ENCODE measurements around the gene TSPAN14. TPM values are rescaled to one million over a fixed set of nuclear protein-coding genes. Genes with fewer than 3 reads are reported as not detected.
"Not testable (repeated sequence)": the region's sequence is repeated elsewhere in the genome, so short reads cannot be mapped to it uniquely, and the experiment has no call there.

The TSPAN14 gene
- total RNA-seq, 3 donors from 2014 or later (not counting 1 experiment from before 2014, with no cell fraction given) = 126 to 180 (median 173) TPM

DNA sequence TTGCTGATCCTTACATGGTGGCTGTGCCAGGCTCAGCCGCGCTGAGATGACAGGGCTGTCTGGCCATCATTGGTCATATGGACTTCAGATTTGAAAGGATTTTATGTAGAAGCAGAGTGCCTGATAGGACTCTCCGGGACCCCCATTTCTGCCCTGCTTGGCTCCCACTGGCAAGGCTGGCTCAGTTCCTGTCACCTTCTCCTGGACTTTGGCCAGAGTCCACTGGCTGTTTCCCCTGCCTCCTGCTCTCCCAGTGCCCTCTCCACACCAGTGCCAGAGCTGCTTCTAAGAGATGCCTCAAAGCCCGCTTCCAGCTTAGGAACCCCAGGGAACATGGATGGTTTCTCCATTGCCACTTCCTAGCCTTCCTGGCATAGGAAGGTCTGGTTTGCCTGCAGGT lies 78.5 kb downstream of the TSPAN14 start:
- H3K9me3 Mint-ChIP-seq = no peaks in the 10 kb centered on the region
- Histone ChIP-seq H3K36me3 (ENCODE audit: control insufficient read depth, insufficient read depth, low read length) (no peaks in the 10 kb centered on the region), H3K9me3 (ENCODE audit: control insufficient read depth, insufficient read depth, low read length) (no peaks in the 10 kb centered on the region), H3K4me1 (ENCODE audit: control insufficient read depth, insufficient read depth, low read length) (peaks cover 44% of the 10 kb centered on the region), H3K27me3 (ENCODE audit: control insufficient read depth, insufficient read depth, low read length) (no peaks in the 10 kb centered on the region), H3K27ac (ENCODE audit: low read length) (no peak overlapping the region), H3K4me3 (ENCODE audit: low read length) (no peak overlapping the region)
- no peak for DNase-seq
- TF ChIP-seq, protein P1, sequence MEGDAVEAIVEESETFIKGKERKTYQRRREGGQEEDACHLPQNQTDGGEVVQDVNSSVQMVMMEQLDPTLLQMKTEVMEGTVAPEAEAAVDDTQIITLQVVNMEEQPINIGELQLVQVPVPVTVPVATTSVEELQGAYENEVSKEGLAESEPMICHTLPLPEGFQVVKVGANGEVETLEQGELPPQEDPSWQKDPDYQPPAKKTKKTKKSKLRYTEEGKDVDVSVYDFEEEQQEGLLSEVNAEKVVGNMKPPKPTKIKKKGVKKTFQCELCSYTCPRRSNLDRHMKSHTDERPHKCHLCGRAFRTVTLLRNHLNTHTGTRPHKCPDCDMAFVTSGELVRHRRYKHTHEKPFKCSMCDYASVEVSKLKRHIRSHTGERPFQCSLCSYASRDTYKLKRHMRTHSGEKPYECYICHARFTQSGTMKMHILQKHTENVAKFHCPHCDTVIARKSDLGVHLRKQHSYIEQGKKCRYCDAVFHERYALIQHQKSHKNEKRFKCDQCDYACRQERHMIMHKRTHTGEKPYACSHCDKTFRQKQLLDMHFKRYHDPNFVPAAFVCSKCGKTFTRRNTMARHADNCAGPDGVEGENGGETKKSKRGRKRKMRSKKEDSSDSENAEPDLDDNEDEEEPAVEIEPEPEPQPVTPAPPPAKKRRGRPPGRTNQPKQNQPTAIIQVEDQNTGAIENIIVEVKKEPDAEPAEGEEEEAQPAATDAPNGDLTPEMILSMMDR (IDR thresholded peaks at IDR 0.05) = no peak
- 98% methylated on average over 4 of the region's 4 CpGs for WGBS (ENCODE audit: insufficient coverage)
- intact Hi-C loops (cut with micrococcal nuclease) = no loop called here
- no peaks in the 10 kb centered on the region for H3K36me3 Mint-ChIP-seq
- no peak for ATAC-seq
- H3K27ac Mint-ChIP-seq = peak overlapping the region; percentile 21 to 24
- H3K27me3 Mint-ChIP-seq (ENCODE audit: low read depth in 2 of 2) = no peaks in the 10 kb centered on the region
- no peak overlapping the region for H3K4me3 Mint-ChIP-seq
- peaks cover 37 to 38% of the 10 kb centered on the region in 2 donors for H3K4me1 Mint-ChIP-seq

DNA sequence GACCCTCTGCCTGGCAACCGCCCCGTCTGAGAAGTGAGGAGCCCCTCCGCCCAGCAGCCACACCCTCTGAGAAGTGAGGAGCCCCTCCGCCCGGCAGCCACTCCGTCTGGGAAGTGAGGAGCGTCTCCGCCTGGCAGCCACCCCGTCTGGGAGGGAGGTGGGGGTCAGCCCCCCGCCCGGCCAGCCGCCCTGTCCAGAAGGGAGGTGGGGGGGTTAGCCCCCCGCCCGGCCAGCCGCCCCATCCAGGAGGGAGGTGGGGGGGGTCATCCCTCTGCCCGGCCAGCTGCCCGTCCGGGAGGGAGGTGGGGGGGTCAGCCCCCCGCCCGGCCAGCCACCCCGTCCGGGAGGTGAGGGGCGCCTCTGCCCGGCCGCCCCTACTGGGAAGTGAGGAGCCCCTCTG lies 79.9 kb downstream of the TSPAN14 start:
- H3K36me3 ChIP-seq (ENCODE audit: control insufficient read depth, insufficient read depth, low read length); H3K9me3 Mint-ChIP-seq; H3K9me3 ChIP-seq (ENCODE audit: control insufficient read depth, insufficient read depth, low read length); H3K27ac ChIP-seq (ENCODE audit: low read length); H3K36me3 Mint-ChIP-seq; ATAC-seq; H3K27me3 ChIP-seq (ENCODE audit: control insufficient read depth, insufficient read depth, low read length); H3K4me3 ChIP-seq (ENCODE audit: low read length); intact Hi-C loops (cut with micrococcal nuclease); H3K4me3 Mint-ChIP-seq; H3K27me3 Mint-ChIP-seq (ENCODE audit: low read depth in 2 of 2); DNase-seq; H3K27ac Mint-ChIP-seq: not testable (repeated sequence)
- WGBS (ENCODE audit: insufficient coverage) = no CpG with 5 or more reads among the region's 25 CpGs
- peaks cover 34 to 36% of the 10 kb centered on the region in 2 donors for H3K4me1 Mint-ChIP-seq
- H3K4me1 ChIP-seq (ENCODE audit: control insufficient read depth, insufficient read depth, low read length) = peaks cover 30% of the 10 kb centered on the region

DNA sequence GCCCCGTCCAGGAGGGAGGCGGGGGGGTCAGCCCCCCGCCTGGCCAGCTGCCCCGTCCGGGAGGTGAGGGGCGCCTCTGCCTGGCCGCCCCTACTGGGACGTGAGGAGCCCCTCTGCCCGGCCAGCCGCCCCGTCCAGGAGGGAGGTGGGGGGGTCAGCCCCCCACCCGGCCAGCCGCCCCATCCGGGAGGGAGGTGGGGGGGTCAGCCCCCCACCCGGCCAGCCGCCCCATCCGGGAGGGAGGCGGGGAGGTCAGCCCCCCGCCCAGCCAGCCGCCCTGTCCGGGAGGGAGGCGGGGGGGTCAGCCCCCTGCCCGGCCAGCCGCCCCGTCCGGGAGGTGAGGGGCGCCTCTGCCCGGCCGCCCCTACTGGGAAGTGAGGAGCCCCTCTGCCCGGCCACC lies 80.5 kb downstream of the TSPAN14 start:
- H3K36me3 ChIP-seq (ENCODE audit: control insufficient read depth, insufficient read depth, low read length); H3K27ac Mint-ChIP-seq; H3K36me3 Mint-ChIP-seq; intact Hi-C loops (cut with micrococcal nuclease); H3K27me3 Mint-ChIP-seq (ENCODE audit: low read depth in 2 of 2); H3K27ac ChIP-seq (ENCODE audit: low read length); H3K9me3 Mint-ChIP-seq; DNase-seq; H3K9me3 ChIP-seq (ENCODE audit: control insufficient read depth, insufficient read depth, low read length); H3K4me3 ChIP-seq (ENCODE audit: low read length); ATAC-seq; H3K27me3 ChIP-seq (ENCODE audit: control insufficient read depth, insufficient read depth, low read length); H3K4me3 Mint-ChIP-seq: not testable (repeated sequence)
- H3K4me1 Mint-ChIP-seq = peaks cover 28 to 30% of the 10 kb centered on the region in 2 donors
- WGBS (ENCODE audit: insufficient coverage) = 86% methylated on average over 5 of the region's 30 CpGs
- H3K4me1 ChIP-seq (ENCODE audit: control insufficient read depth, insufficient read depth, low read length) = peaks cover 25% of the 10 kb centered on the region

DNA sequence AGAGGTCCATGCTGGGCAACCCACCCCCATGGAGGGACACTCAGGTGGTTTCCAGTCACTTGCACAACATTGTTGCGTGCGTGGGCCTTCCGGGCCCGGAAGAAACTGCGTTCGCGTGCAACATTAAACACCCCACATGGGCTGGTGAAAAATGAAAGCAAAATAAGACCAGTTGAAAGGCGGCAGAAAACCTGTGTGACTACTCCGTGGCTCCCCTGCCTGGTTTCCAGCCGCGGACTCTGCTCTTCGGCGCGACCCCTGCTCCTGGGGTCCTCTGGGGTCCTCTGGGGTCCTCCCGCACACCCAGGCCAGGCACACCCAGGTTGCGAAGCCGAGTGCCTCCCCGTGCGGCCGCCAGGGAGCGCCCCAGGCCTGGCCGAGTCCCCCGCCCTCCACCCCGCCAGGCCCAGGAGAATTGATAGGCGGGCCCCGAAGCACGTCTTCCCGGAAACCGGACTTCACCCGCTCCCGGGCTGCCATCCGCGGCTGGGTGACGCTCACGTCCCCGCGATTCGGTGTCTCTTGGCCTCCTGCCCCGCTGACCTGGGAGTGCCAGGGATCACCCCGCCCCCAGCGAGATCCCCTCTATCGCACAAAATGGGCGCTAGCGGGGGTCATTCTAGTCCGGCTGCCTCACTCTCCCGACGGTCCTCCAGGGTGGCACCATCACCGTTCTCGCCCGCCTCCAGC lies 81.7 kb downstream of the TSPAN14 start:
- DNase-seq (peak; percentile 71 to 88), ATAC-seq (peak; percentile 90 to 93 (median 91))
- H3K9me3 ChIP-seq (ENCODE audit: control insufficient read depth, insufficient read depth, low read length) = no peaks in the 10 kb centered on the region

More for the DNA sequence above, 81.7 kb downstream of the TSPAN14 start:
- WGBS (ENCODE audit: insufficient coverage) = 14% methylated on average over 50 of the region's 50 CpGs
- H3K4me1 ChIP-seq (ENCODE audit: control insufficient read depth, insufficient read depth, low read length) = peaks cover 16% of the 10 kb centered on the region
- Mint-ChIP-seq H3K9me3 (no peaks in the 10 kb centered on the region), H3K4me3 (peak overlapping the region; percentile 87), H3K4me1 (peaks cover 18% of the 10 kb centered on the region in 2 donors), H3K36me3 (no peaks in the 10 kb centered on the region), H3K27me3 (ENCODE audit: low read depth in 2 of 2) (no peaks in the 10 kb centered on the region), H3K27ac (peak overlapping the region; percentile 83 to 95)
- H3K4me3 ChIP-seq (ENCODE audit: low read length) = peak overlapping the region; percentile 58
- TF ChIP-seq, protein P1 (IDR thresholded peaks at IDR 0.05) = peak; percentile 84
- intact Hi-C loops (cut with micrococcal nuclease) = no loop called here
- H3K27ac ChIP-seq (ENCODE audit: low read length) = peak overlapping the region; percentile 76
- no peaks in the 10 kb centered on the region for H3K27me3 ChIP-seq (ENCODE audit: control insufficient read depth, insufficient read depth, low read length)
- H3K36me3 ChIP-seq (ENCODE audit: control insufficient read depth, insufficient read depth, low read length) = no peaks in the 10 kb centered on the region
